NCI-H187 treated with DMSO at 0.1 percent for 48 hours (cell line): ENCODE results near the gene IP6K1.
"Not testable (repeated sequence)": the region's sequence is repeated elsewhere in the genome, so short reads cannot be mapped to it uniquely, and the experiment has no call there.

Experiments used
- DNase-seq: peaks from one replicate; lab custom pipeline; 2025; lab: John Stamatoyannopoulos, UW

The IP6K1 gene

GRCh38 chr3:49793486-49794085, 7.2 kb upstream of the IP6K1 start:
- DNase-seq = no peak

- no peak for DNase-seq
Observed at GRCh38 chr3:49792371-49793150, 6.2 kb upstream of the IP6K1 start.

GRCh38 chr3:49791571-49791970, 5.2 kb upstream of the IP6K1 start:
- DNase-seq = no peak

- DNase-seq = no peak
Observed at GRCh38 chr3:49790626-49791411, 4.5 kb upstream of the IP6K1 start.

GRCh38 chr3:49788056-49788455, 1.7 kb upstream of the IP6K1 start:
- DNase-seq = no peak

- DNase-seq = no peak
Observed at GRCh38 chr3:49787536-49787935, 1.2 kb upstream of the IP6K1 start.

- DNase-seq = no peak
Observed at GRCh38 chr3:49787182-49787464, 781 bp upstream of the IP6K1 start.

- no peak for DNase-seq
Observed at GRCh38 chr3:49785565-49786356, 581 bp downstream of the IP6K1 start.

GRCh38 chr3:49782277-49782676, 4.1 kb downstream of the IP6K1 start:
- not testable (repeated sequence) for DNase-seq

GRCh38 chr3:49781415-49782199, 4.7 kb downstream of the IP6K1 start:
- no peak for DNase-seq

GRCh38 chr3:49780975-49781365, 5.4 kb downstream of the IP6K1 start:
- DNase-seq = not testable (repeated sequence)

GRCh38 chr3:49780080-49780974, 6.0 kb downstream of the IP6K1 start:
- no peak for DNase-seq

- DNase-seq = no peak
Observed at GRCh38 chr3:49779358-49780079, 6.8 kb downstream of the IP6K1 start.

- not testable (repeated sequence) for DNase-seq
Observed at GRCh38 chr3:49776101-49776500, 10.2 kb downstream of the IP6K1 start.

- DNase-seq = no peak
Observed at GRCh38 chr3:49775538-49775937, 10.8 kb downstream of the IP6K1 start.

GRCh38 chr3:49772703-49773102, 13.6 kb downstream of the IP6K1 start:
- DNase-seq = no peak

- no peak for DNase-seq
Observed at GRCh38 chr3:49771340-49771938, 14.9 kb downstream of the IP6K1 start.

GRCh38 chr3:49769926-49770325, 16.4 kb downstream of the IP6K1 start:
- no peak for DNase-seq

- DNase-seq = no peak
Observed at GRCh38 chr3:49769286-49769915, 16.9 kb downstream of the IP6K1 start.
